HCT116 (cell line): ENCODE results near the gene LHFPL6. TPM values are rescaled to one million over a fixed set of nuclear protein-coding genes. Genes with fewer than 3 reads are reported as not detected.

Experiments
- ATAC-seq: fragments of 200-7000 bp; cut with Tn5 transposase; 2 replicates; pipeline ENCODE4 v1.9.1; 2020; ENCODE audit warnings: mild to moderate bottlenecking, moderate library complexity
- BruUV-seq: library from RNA; stranded (reverse); fragments of 400-500 nt; replicated peaks from 2 replicates; lab custom pipeline; 2021; lab: Mats Ljungman, UMichigan
- CTCF ChIA-PET: fragments of 300-600 bp; sonication (Branson Sonifier 250); formaldehyde crosslinking; loops from one replicate; lab custom pipeline; 2021; ENCODE audit warnings: antibody characterized with exemption; lab: Charles Lee
- POLR2A ChIA-PET: fragments of 300-600, 350-600 bp; sonication (Branson Sonifier 250); formaldehyde crosslinking; loops from one replicate; lab custom pipeline; 2021; ENCODE audit warnings: antibody characterized with exemption; lab: Charles Lee
- RAD21 ChIA-PET, 2 experiments: fragments of 300-600 bp; sonication (Branson Sonifier 250); formaldehyde crosslinking; loops; one replicate each; lab custom pipeline; 2023; ENCODE audit warnings: low total read pairs in 2 of 2; ENCODE audit not compliant: uncharacterized antibody in 2 of 2, unreplicated experiment in 2 of 2, low non-redundant PET in 1 of 2; lab: Charles Lee
- DNase-seq: peaks from one replicate; pipeline ENCODE4 v3.0.0-alpha.2; 2010; ENCODE audit warnings: low read depth, low spot score
- H2AFZ ChIP-seq: fragments of 200-600 bp; shearing (Covaris generic), sonication (generic); 2 replicates; pipeline ENCODE4 v1.6.1; 2017; ENCODE audit warnings: low read depth, mixed run types, mixed read lengths, antibody characterized with exemption, low read length; ENCODE audit not compliant: poor library complexity, severe bottlenecking
- H3K27ac ChIP-seq: 2 replicates; pipeline ENCODE4 v1.5.1; 2012; ENCODE audit warnings: low read depth, low read length
- H3K27me3 ChIP-seq: fragments of 200-600 bp; sonication (generic); 2 replicates; pipeline ENCODE4 v1.6.1; 2016; ENCODE audit warnings: mixed run types, low read length, mixed read lengths; ENCODE audit not compliant: insufficient read depth
- H3K36me3 ChIP-seq, 2 experiments: fragments of 200-500 bp in 1 of 2; fragments of 200-600 bp in 1 of 2; sonication (Bioruptor generic) in 1 of 2; sonication (generic) in 1 of 2; 2 replicates each; pipeline versions ENCODE4 v1.5.1 to v1.6.1; 2014 to 2016; ENCODE audit warnings: low read length in 2 of 2, inconsistent platforms in 1 of 2, mixed read lengths in 1 of 2, mixed run types in 1 of 2; ENCODE audit not compliant: insufficient read depth in 2 of 2, control insufficient read depth in 1 of 2
- H3K4me1 ChIP-seq, 2 experiments: fragments of 200-600 bp in 1 of 2; sonication (generic) in 1 of 2; 2 replicates each; pipeline versions ENCODE4 v1.5.1 to v1.6.1; 2012 to 2017; ENCODE audit warnings: low read length in 2 of 2, inconsistent platforms in 1 of 2, mild to moderate bottlenecking in 1 of 2, mixed read lengths in 1 of 2, mixed run types in 1 of 2, moderate library complexity in 1 of 2; ENCODE audit not compliant: insufficient read depth in 2 of 2, control insufficient read depth in 1 of 2
- H3K4me2 ChIP-seq: fragments of 200-600 bp; sonication (generic); 2 replicates; pipeline ENCODE4 v1.6.1; 2017; ENCODE audit warnings: mixed run types, low read length, mixed read lengths
- H3K4me3 ChIP-seq, 2 experiments: fragments of 200-600 bp in 1 of 2; sonication (generic) in 1 of 2; replicated peaks in 1 of 2; 2 replicates each; pipeline ENCODE4 v1.5.1; 2011 to 2016; ENCODE audit warnings: low read length in 2 of 2, control low read depth in 1 of 2, low read depth in 1 of 2, mild to moderate bottlenecking in 1 of 2, mixed read lengths in 1 of 2, mixed run types in 1 of 2
- H3K79me2 ChIP-seq: fragments of 200-600 bp; sonication (generic); 2 replicates; pipeline ENCODE4 v1.6.1; 2017; ENCODE audit warnings: mild to moderate bottlenecking, mixed run types, low read length, moderate library complexity, mixed read lengths; ENCODE audit not compliant: insufficient read depth
- H3K9ac ChIP-seq: fragments of 200-600 bp; sonication (generic); 2 replicates; pipeline ENCODE4 v1.6.1; 2016; ENCODE audit warnings: low read length, mixed read lengths
- H3K9me2 ChIP-seq: fragments of 200-600 bp; sonication (generic), shearing (Covaris generic); 2 replicates; pipeline ENCODE4 v1.6.1; 2017; ENCODE audit warnings: mixed run types, mild to moderate bottlenecking, moderate library complexity; ENCODE audit not compliant: insufficient read depth
- H3K9me3 ChIP-seq, 2 experiments: fragments of 200-500 bp in 1 of 2; fragments of 200-600 bp in 1 of 2; sonication (Bioruptor generic) in 1 of 2; sonication (generic) in 1 of 2; 2 replicates each; pipeline ENCODE4 v1.6.1; 2014 to 2017; ENCODE audit warnings: low read length in 2 of 2, mixed read lengths in 2 of 2, inconsistent platforms in 1 of 2, low read depth in 1 of 2, mild to moderate bottlenecking in 1 of 2, mixed run types in 1 of 2, moderate library complexity in 1 of 2; ENCODE audit not compliant: control insufficient read depth in 1 of 2, insufficient read depth in 1 of 2
- H4K20me1 ChIP-seq: fragments of 200-600 bp; sonication (generic), shearing (Covaris generic); 2 replicates; pipeline ENCODE4 v1.6.1; 2017; ENCODE audit warnings: mixed run types, mild to moderate bottlenecking, moderate library complexity; ENCODE audit not compliant: insufficient read depth
- CBX3 ChIP-seq: IDR thresholded peaks from 2 replicates; pipeline ENCODE4 v1.6.1; 2012; ENCODE audit warnings: low read depth
- CTCF ChIP-seq, 3 experiments: fragments of 200-600 bp in 1 of 3; sonication (generic) in 1 of 3; IDR thresholded peaks in 2 of 3; conservative IDR thresholded peaks in 1 of 3; 2 replicates each; pipeline ENCODE4 v1.5.1; 2012 to 2017; ENCODE audit warnings: low read depth in 2 of 3, low read length in 2 of 3, antibody characterized with exemption in 1 of 3, borderline replicate concordance in 1 of 3, control low read depth in 1 of 3, mild to moderate bottlenecking in 1 of 3, mixed read lengths in 1 of 3, mixed run types in 1 of 3, moderate library complexity in 1 of 3; ENCODE audit not compliant: insufficient read depth in 1 of 3
- EGR1 ChIP-seq: IDR thresholded peaks from 2 replicates; pipeline ENCODE4 v1.6.1; 2012; ENCODE audit warnings: low read depth
- ELF1 ChIP-seq: IDR thresholded peaks from 2 replicates; pipeline ENCODE4 v1.6.1; 2012; ENCODE audit warnings: low read depth, borderline replicate concordance
- EZH2 ChIP-seq: fragments of 200-600 bp; sonication (generic); IDR thresholded peaks from 2 replicates; pipeline ENCODE4 v1.6.1; 2017; ENCODE audit warnings: antibody characterized with exemption, mixed run types
- EZH2phosphoT487 ChIP-seq: fragments of 200-600 bp; IDR thresholded peaks from 2 replicates; pipeline ENCODE4 v1.6.1; 2018; ENCODE audit warnings: antibody characterized with exemption, borderline replicate concordance
- FOSL1 ChIP-seq: IDR thresholded peaks from 2 replicates; pipeline ENCODE4 v1.6.1; 2012; ENCODE audit warnings: low read depth
- MAX ChIP-seq: IDR thresholded peaks from 2 replicates; pipeline ENCODE4 v1.6.1; 2012
- POLR2A ChIP-seq: IDR thresholded peaks from 2 replicates; pipeline ENCODE4 v1.7.0; 2011; ENCODE audit warnings: borderline replicate concordance; ENCODE audit not compliant: insufficient read depth, insufficient read length; ENCODE audit errors: extremely low read depth
- POLR2AphosphoS5 ChIP-seq: IDR thresholded peaks from 2 replicates; pipeline ENCODE4 v1.6.1; 2011; ENCODE audit warnings: mild to moderate bottlenecking, low read depth, low read length, moderate library complexity
- RAD21 ChIP-seq: IDR thresholded peaks from 2 replicates; pipeline ENCODE4 v1.6.1; 2012; ENCODE audit warnings: low read depth, mild to moderate bottlenecking
- REST ChIP-seq: IDR thresholded peaks from 2 replicates; pipeline ENCODE4 v1.6.1; 2012; ENCODE audit warnings: low read depth
- SIN3A ChIP-seq: IDR thresholded peaks from 2 replicates; pipeline ENCODE4 v1.6.1; 2012; ENCODE audit warnings: low read depth
- SP1 ChIP-seq: IDR thresholded peaks from 2 replicates; pipeline ENCODE4 v1.6.1; 2012; ENCODE audit warnings: low read depth
- TCF7L2 ChIP-seq: IDR thresholded peaks from 2 replicates; pipeline ENCODE4 v1.7.0; 2011; ENCODE audit warnings: borderline replicate concordance, inconsistent platforms; ENCODE audit not compliant: insufficient read depth, insufficient read length; ENCODE audit errors: extremely low read depth
- ZFX ChIP-seq: fragments of 450-650 bp; IDR thresholded peaks from 2 replicates; pipeline ENCODE4 v1.6.1; 2017
- intact Hi-C: fragments of 100-400 bp; cut with micrococcal nuclease; formaldehyde crosslinking; loops from 2 replicates; pipeline ENCODE4 v1.10.0; 2022
- total RNA-seq: library from RNA; stranded (reverse); gene quantifications from one replicate; pipeline ENCODE4 v1.2.1, GENCODE V29; 2021; ENCODE audit not compliant: unreplicated experiment
- TF ChIP-seq, protein P1 (sequence below): IDR thresholded peaks from 2 replicates; pipeline ENCODE4 v1.6.1; 2011; ENCODE audit warnings: mild to moderate bottlenecking, low read length, moderate library complexity; ENCODE audit not compliant: insufficient replicate concordance; ENCODE audit errors: extremely low read depth

Gene LHFPL6
- total RNA-seq, 1 experiment from 2014 or later, result 0.22 TPM

DNA sequence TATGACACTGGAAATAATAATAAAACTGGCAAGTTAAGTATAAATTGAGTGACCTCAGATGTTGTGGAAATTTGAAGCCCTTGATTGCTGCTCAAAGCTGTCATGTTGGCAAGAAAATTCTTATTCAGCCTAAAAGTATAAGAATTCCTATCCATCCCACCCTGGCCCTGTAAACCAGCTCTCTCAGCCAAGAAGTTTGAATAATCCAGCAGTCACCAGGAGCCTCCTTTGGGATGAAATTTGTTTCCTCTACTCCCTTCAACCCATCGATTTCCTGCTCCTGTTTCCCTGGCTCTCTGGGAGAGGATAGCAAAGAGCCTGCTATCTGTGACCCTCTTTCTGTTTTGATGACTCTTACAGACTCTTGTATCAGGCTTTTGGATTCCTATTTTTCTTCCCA lies 169.3 kb downstream of the LHFPL6 start:
- Histone ChIP-seq H3K9me3 (no peaks in the 10 kb centered on the region), H3K36me3 (no peaks in the 10 kb centered on the region), H4K20me1 (no peaks in the 10 kb centered on the region), H3K4me1 (no peaks in the 10 kb centered on the region), H3K9ac (no peak overlapping the region), H3K27ac (no peak overlapping the region), H3K4me2 (no peak overlapping the region), H3K27me3 (peaks cover 4% of the 10 kb centered on the region), H3K79me2 (no peaks in the 10 kb centered on the region), H2AFZ (no peak overlapping the region), H3K9me2 (no peaks in the 10 kb centered on the region), H3K4me3 (no peak overlapping the region)
- RAD21 ChIA-PET, result no interaction called here
- no TSS peak for BruUV-seq
- intact Hi-C loops, result no loop called here
- ATAC-seq (no peak), DNase-seq (no peak)
- CTCF ChIA-PET, result no interaction called here
- POLR2A ChIA-PET, result no interaction called here
- TF ChIP-seq EZH2phosphoT487 (no peak), CBX3 (no peak), RAD21 (no peak), POLR2AphosphoS5 (no peak), ELF1 (no peak), FOSL1 (no peak), EGR1 (no peak), TCF7L2 (no peak), SP1 (no peak), ZFX (no peak), EZH2 (no peak), CTCF (IDR thresholded peaks at IDR 0.05 in 2 of 3, conservative IDR thresholded peaks at IDR 0.05 in 1 of 3; ENCODE audit: borderline replicate concordance in 1 of 3, insufficient read depth in 1 of 3, low read depth in 2 of 3, low read length in 2 of 3) (no peak), SIN3A (no peak), POLR2A (no peak), MAX (no peak), REST (no peak)
- TF ChIP-seq, protein P1, sequence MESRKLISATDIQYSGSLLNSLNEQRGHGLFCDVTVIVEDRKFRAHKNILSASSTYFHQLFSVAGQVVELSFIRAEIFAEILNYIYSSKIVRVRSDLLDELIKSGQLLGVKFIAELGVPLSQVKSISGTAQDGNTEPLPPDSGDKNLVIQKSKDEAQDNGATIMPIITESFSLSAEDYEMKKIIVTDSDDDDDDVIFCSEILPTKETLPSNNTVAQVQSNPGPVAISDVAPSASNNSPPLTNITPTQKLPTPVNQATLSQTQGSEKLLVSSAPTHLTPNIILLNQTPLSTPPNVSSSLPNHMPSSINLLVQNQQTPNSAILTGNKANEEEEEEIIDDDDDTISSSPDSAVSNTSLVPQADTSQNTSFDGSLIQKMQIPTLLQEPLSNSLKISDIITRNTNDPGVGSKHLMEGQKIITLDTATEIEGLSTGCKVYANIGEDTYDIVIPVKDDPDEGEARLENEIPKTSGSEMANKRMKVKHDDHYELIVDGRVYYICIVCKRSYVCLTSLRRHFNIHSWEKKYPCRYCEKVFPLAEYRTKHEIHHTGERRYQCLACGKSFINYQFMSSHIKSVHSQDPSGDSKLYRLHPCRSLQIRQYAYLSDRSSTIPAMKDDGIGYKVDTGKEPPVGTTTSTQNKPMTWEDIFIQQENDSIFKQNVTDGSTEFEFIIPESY, result no peak
